GM13977 (cell line): ENCODE data around the gene TMEM41B.

Experiments
- DNase-seq: peaks from one replicate; pipeline ENCODE4 v3.0.0; 2012; ENCODE audit warnings: low spot score
- CTCF ChIP-seq: IDR thresholded peaks from 2 replicates; pipeline ENCODE4 v1.5.1; 2012; ENCODE audit warnings: mild to moderate bottlenecking, control low read depth; ENCODE audit not compliant: insufficient read depth; ENCODE audit errors: extremely low read depth, missing control alignments
- in situ Hi-C: fragments of 300-500 bp; cut with MboI; formaldehyde crosslinking; loops from one replicate; pipeline ENCODE4 v1.12.0; 2022; ENCODE audit warnings: low sequenced_read_pairs, low pct_unique_long_range_greater_than_20kb, mixed read lengths, inconsistent platforms; ENCODE audit not compliant: unreplicated experiment

Gene TMEM41B

GRCh38 chr11:9231848-9232177 is 82.6 kb downstream of the TMEM41B start:
- in situ Hi-C loops = no loop called here
- DNase-seq = peak; percentile 60
- TF ChIP-seq CTCF = no peak
